ENCODE results near the gene CYP2F1. TPM values are rescaled to one million over a fixed set of nuclear protein-coding genes. Genes with fewer than 3 reads are reported as not detected.
"Not testable (repeated sequence)": the region's sequence is repeated elsewhere in the genome, so short reads cannot be mapped to it uniquely, and the experiment has no call there.

Gene CYP2F1
- total RNA-seq, 1 donor from 2014 or later = not detected

GRCh38 chr19:41133260-41133659 lies 19.0 kb downstream of the CYP2F1 start:
- peaks cover 6% of the 10 kb centered on the region for H3K27me3 ChIP-seq (ENCODE audit: control insufficient read depth, insufficient read depth, low read length)
- TF ChIP-seq CTCF (IDR thresholded peaks at IDR 0.05; ENCODE audit: insufficient read depth, low read length, poor library complexity, severe bottlenecking) = no peak
- H3K36me3 ChIP-seq (ENCODE audit: control insufficient read depth, insufficient read depth, low read length) = no peaks in the 10 kb centered on the region
- no peak overlapping the region for H3K4me3 ChIP-seq (ENCODE audit: low read depth, low read length)
- no peak for DNase-seq (ENCODE audit: low read depth)

GRCh38 chr19:41134616-41135015 lies 20.4 kb downstream of the CYP2F1 start:
- no peak for TF ChIP-seq CTCF (IDR thresholded peaks at IDR 0.05; ENCODE audit: insufficient read depth, low read length, poor library complexity, severe bottlenecking)
- DNase-seq (ENCODE audit: low read depth) = no peak
- Histone ChIP-seq H3K36me3 (ENCODE audit: control insufficient read depth, insufficient read depth, low read length) (no peaks in the 10 kb centered on the region), H3K4me3 (ENCODE audit: low read depth, low read length) (no peak overlapping the region), H3K27me3 (ENCODE audit: control insufficient read depth, insufficient read depth, low read length) (peaks cover 6% of the 10 kb centered on the region)

- H3K27me3 ChIP-seq (ENCODE audit: control insufficient read depth, insufficient read depth, low read length); H3K36me3 ChIP-seq (ENCODE audit: control insufficient read depth, insufficient read depth, low read length): not testable (repeated sequence)
- H3K4me3 ChIP-seq (ENCODE audit: low read depth, low read length) = peak overlapping the region; percentile 38
- peak; percentile 5 for DNase-seq (ENCODE audit: low read depth)
Observed at GRCh38 chr19:41135390-41136384, 21.5 kb downstream of the CYP2F1 start.

- no peak for DNase-seq (ENCODE audit: low read depth)
- Histone ChIP-seq H3K4me3 (ENCODE audit: low read depth, low read length) (no peak overlapping the region), H3K36me3 (ENCODE audit: control insufficient read depth, insufficient read depth, low read length) (no peaks in the 10 kb centered on the region), H3K27me3 (ENCODE audit: control insufficient read depth, insufficient read depth, low read length) (peaks cover 6% of the 10 kb centered on the region)
- TF ChIP-seq CTCF (IDR thresholded peaks at IDR 0.05; ENCODE audit: insufficient read depth, low read length, poor library complexity, severe bottlenecking) = no peak
Observed at GRCh38 chr19:41136636-41137455, 22.6 kb downstream of the CYP2F1 start.

GRCh38 chr19:41144403-41144802 lies 30.2 kb downstream of the CYP2F1 start:
- Histone ChIP-seq H3K27me3 (ENCODE audit: control insufficient read depth, insufficient read depth, low read length) (no peaks in the 10 kb centered on the region), H3K4me3 (ENCODE audit: low read depth, low read length) (no peak overlapping the region), H3K36me3 (ENCODE audit: control insufficient read depth, insufficient read depth, low read length) (no peaks in the 10 kb centered on the region)
- DNase-seq (ENCODE audit: low read depth) = peak; percentile 26
- TF ChIP-seq CTCF (IDR thresholded peaks at IDR 0.05; ENCODE audit: insufficient read depth, low read length, poor library complexity, severe bottlenecking) = peak; percentile 72

- DNase-seq (ENCODE audit: low read depth) = no peak
- no peak for TF ChIP-seq CTCF (IDR thresholded peaks at IDR 0.05; ENCODE audit: insufficient read depth, low read length, poor library complexity, severe bottlenecking)
- no peak overlapping the region for H3K4me3 ChIP-seq (ENCODE audit: low read depth, low read length)
Observed at GRCh38 chr19:41149831-41150230, 35.6 kb downstream of the CYP2F1 start.

GRCh38 chr19:41150986-41151385 lies 36.8 kb downstream of the CYP2F1 start:
- not testable (repeated sequence) for DNase-seq (ENCODE audit: low read depth); H3K4me3 ChIP-seq (ENCODE audit: low read depth, low read length); H3K36me3 ChIP-seq (ENCODE audit: control insufficient read depth, insufficient read depth, low read length); H3K27me3 ChIP-seq (ENCODE audit: control insufficient read depth, insufficient read depth, low read length)

More at GRCh38 chr19:41149831-41150230, 35.6 kb downstream of the CYP2F1 start:
- no peaks in the 10 kb centered on the region for H3K36me3 ChIP-seq (ENCODE audit: control insufficient read depth, insufficient read depth, low read length)
- no peaks in the 10 kb centered on the region for H3K27me3 ChIP-seq (ENCODE audit: control insufficient read depth, insufficient read depth, low read length)
